K562 (cell line): ENCODE results near the gene MSTN. TPM values are rescaled to one million over a fixed set of nuclear protein-coding genes. Genes with fewer than 3 reads are reported as not detected.

Experiments
- CBX2 ChIP-seq: fragments of 200-600 bp; sonication (generic); IDR thresholded peaks from one replicate; pipeline ENCODE4 v1.6.1; 2012; ENCODE audit warnings: mild to moderate bottlenecking, low read length, inconsistent platforms; ENCODE audit not compliant: insufficient read depth, poor library complexity, severe bottlenecking
- CHD1 ChIP-seq: fragments of 200-600 bp; sonication (generic); IDR thresholded peaks from one replicate; pipeline ENCODE4 v1.6.1; 2012; ENCODE audit warnings: mild to moderate bottlenecking, moderate library complexity, low read length, inconsistent platforms
- ETS2 ChIP-seq: IDR thresholded peaks from 2 replicates; pipeline ENCODE4 v1.6.1; 2016; ENCODE audit warnings: borderline replicate concordance, missing genetic modification characterization, mild to moderate bottlenecking, moderate library complexity, missing compliant biosample characterization; ENCODE audit not compliant: poor library complexity, severe bottlenecking
- KAT2B ChIP-seq: IDR thresholded peaks from one replicate; pipeline ENCODE4 v1.6.1; 2012; ENCODE audit warnings: low read depth, mild to moderate bottlenecking, control low read depth, inconsistent platforms, low read length, moderate library complexity
- KDM2B ChIP-seq: fragments of 250-450 bp; sonication (Bioruptor Pico); IDR thresholded peaks from 2 replicates; pipeline ENCODE4 v1.8.0; 2021; ENCODE audit warnings: mild to moderate bottlenecking, moderate library complexity
- MAFK ChIP-seq: IDR thresholded peaks from 2 replicates; pipeline ENCODE4 v1.6.1; 2011; ENCODE audit warnings: low read length, improper control_type of control experiment
- NFIX ChIP-seq: fragments of 250-450 bp; sonication (Bioruptor Pico); IDR thresholded peaks from 2 replicates; pipeline ENCODE4 v1.4.0; 2020; ENCODE audit warnings: low read depth, mild to moderate bottlenecking, moderate library complexity
- PTBP1 ChIP-seq: fragments of 200-400 bp; formaldehyde crosslinking; IDR thresholded peaks from 2 replicates; pipeline ENCODE4 v1.6.1; 2017; ENCODE audit warnings: low read depth, low read length
- RREB1 ChIP-seq: fragments of 250-450 bp; sonication (Bioruptor Pico); IDR thresholded peaks from 2 replicates; pipeline ENCODE4 v1.4.0; 2020
- ZBTB1 ChIP-seq: sonication (generic); formaldehyde crosslinking; IDR thresholded peaks from 2 replicates; pipeline ENCODE4 v1.8.1; 2023; ENCODE audit warnings: missing genetic modification reagents, low read depth, mild to moderate bottlenecking, borderline replicate concordance
- ZNF175 ChIP-seq: fragments of 200-800 bp; sonication (Bioruptor generic); IDR thresholded peaks from 2 replicates; pipeline ENCODE4 v1.6.1; 2016; ENCODE audit warnings: low read depth, mild to moderate bottlenecking, missing genetic modification characterization, missing compliant biosample characterization
- ZNF79 ChIP-seq: fragments of 250-450 bp; sonication (Bioruptor Pico); IDR thresholded peaks from 2 replicates; pipeline ENCODE4 v1.4.0; 2020; ENCODE audit warnings: low read depth, mild to moderate bottlenecking, moderate library complexity
- polyA plus RNA-seq, 8 experiments: library from polyadenylated mRNA; depleted of rRNA in 4 of 8; stranded (reverse) in 5 of 8; unstranded in 3 of 8; fragments of >200 nt; fragmentation: Nextera tagmentation in 2 of 8; fragmentation: Illumina TruSeq in 1 of 8; extraction: Ambion mirVana in 2 of 8; extraction: Trizol in 1 of 8; gene quantifications; 2 replicates each; pipeline versions ENCODE4 v1.2.1 to v1.2.3, GENCODE V29; 2011 to 2014; ENCODE audit warnings: inconsistent platforms in 1 of 8, missing spikeins in 1 of 8
- total RNA-seq, 7 experiments: library from RNA; depleted of rRNA in 6 of 7; stranded (reverse); fragments of >200 nt in 6 of 7; fragmentation: Illumina TruSeq in 2 of 7; extraction: Trizol in 2 of 7; gene quantifications; 2 replicates each; pipeline versions ENCODE4 v1.2.1 to v1.2.3, GENCODE V29; 2011 to 2021; ENCODE audit warnings: low replicate concordance in 1 of 7

Gene MSTN
- total and polyA plus RNA-seq, 9 of the 15 experiments (the other 6 are each of a cell fraction or from before 2014, with no cell fraction given), result not detected

- no peak for TF ChIP-seq RREB1
- no peak for TF ChIP-seq ETS2 (tag)
- TF ChIP-seq PTBP1, result no peak
- no peak for TF ChIP-seq KAT2B
- TF ChIP-seq CHD1, result no peak
- no peak for TF ChIP-seq ZNF79
- TF ChIP-seq KDM2B, result no peak
- TF ChIP-seq NFIX, result no peak
- no peak for TF ChIP-seq CBX2
- no peak for TF ChIP-seq MAFK
- no peak for TF ChIP-seq ZNF175 (CRISPR knock-in tag)
- TF ChIP-seq ZBTB1 (CRISPR knock-in tag), result no peak
These were observed 27.6 kb upstream of the MSTN start (continued) for GRCh38 chr2:190090148-190090547.
